Colonic mucosa (tissue), 4 donors: Measurements from ENCODE around the gene HEATR5A. TPM values are rescaled to one million over a fixed set of nuclear protein-coding genes. Genes with fewer than 3 reads are reported as not detected.

ENCODE experiments used
- DNase-seq: peaks from one replicate; pipeline ENCODE4 v3.0.0-alpha.2; 2020
- H3K27ac ChIP-seq: fragments of 200-600 bp; one replicate; pipeline ENCODE4 v1.8.0; 2021
- H3K27me3 ChIP-seq: fragments of 200-600 bp; one replicate; pipeline ENCODE4 v1.8.0; 2021
- H3K36me3 ChIP-seq: fragments of 200-600 bp; one replicate; pipeline ENCODE4 v1.8.0; 2021
- H3K4me1 ChIP-seq: fragments of 200-600 bp; one replicate; pipeline ENCODE4 v1.8.0; 2021; ENCODE audit warnings: mild to moderate bottlenecking
- H3K4me3 ChIP-seq: fragments of 200-600 bp; one replicate; pipeline ENCODE4 v1.8.0; 2021
- H3K9ac ChIP-seq, 2 donors: one replicate each; pipeline ENCODE4 v1.7.0; 2013; ENCODE audit warnings: control low read depth in 2 of 2, low read depth in 2 of 2, low read length in 2 of 2
- H3K9me3 ChIP-seq: fragments of 200-600 bp; one replicate; pipeline ENCODE4 v1.8.0; 2021
- intact Hi-C: fragments of 100-400 bp; cut with DNase I; formaldehyde crosslinking; loops from one replicate; pipeline ENCODE4 v1.14.1; 2022
- total RNA-seq, 2 donors: library from RNA; stranded (reverse); fragmentation: NEBNext Ultra II Directional in 1 of 2; extraction: Animal tissue kit (Norgen Biotek cat#: 25700) in 1 of 2; gene quantifications; one replicate each; pipeline ENCODE4 v1.2.1, GENCODE V29; 2021
- TF ChIP-seq, protein P1 (sequence below): fragments of 200-600 bp; IDR thresholded peaks from one replicate; pipeline ENCODE4 v1.8.0; 2022; ENCODE audit warnings: antibody characterized with exemption, mild to moderate bottlenecking
- donor health status: healthy.
- donor health status: DM: no; HTN: no; CAD: no.
- donor health status: DM: no; HTN: no; CAD: no.

HEATR5A gene
- total RNA-seq, 2 donors from 2014 or later = 45.5 to 58.2 TPM

- no peak overlapping the region for H3K27ac ChIP-seq
- H3K9ac ChIP-seq = no peak overlapping the region
- no peaks in the 10 kb centered on the region for H3K36me3 ChIP-seq
- no peak overlapping the region for H3K4me3 ChIP-seq
- TF ChIP-seq, protein P1, sequence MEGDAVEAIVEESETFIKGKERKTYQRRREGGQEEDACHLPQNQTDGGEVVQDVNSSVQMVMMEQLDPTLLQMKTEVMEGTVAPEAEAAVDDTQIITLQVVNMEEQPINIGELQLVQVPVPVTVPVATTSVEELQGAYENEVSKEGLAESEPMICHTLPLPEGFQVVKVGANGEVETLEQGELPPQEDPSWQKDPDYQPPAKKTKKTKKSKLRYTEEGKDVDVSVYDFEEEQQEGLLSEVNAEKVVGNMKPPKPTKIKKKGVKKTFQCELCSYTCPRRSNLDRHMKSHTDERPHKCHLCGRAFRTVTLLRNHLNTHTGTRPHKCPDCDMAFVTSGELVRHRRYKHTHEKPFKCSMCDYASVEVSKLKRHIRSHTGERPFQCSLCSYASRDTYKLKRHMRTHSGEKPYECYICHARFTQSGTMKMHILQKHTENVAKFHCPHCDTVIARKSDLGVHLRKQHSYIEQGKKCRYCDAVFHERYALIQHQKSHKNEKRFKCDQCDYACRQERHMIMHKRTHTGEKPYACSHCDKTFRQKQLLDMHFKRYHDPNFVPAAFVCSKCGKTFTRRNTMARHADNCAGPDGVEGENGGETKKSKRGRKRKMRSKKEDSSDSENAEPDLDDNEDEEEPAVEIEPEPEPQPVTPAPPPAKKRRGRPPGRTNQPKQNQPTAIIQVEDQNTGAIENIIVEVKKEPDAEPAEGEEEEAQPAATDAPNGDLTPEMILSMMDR = no peak
- H3K27me3 ChIP-seq = no peaks in the 10 kb centered on the region
- no peaks in the 10 kb centered on the region for H3K9me3 ChIP-seq
- intact Hi-C loops = no loop called here
- no peaks in the 10 kb centered on the region for H3K4me1 ChIP-seq
- DNase-seq = no peak
Observed at GRCh38 chr14:31430634-31431264, 10.4 kb upstream of the HEATR5A start.

- DNase-seq = no peak
- TF ChIP-seq, protein P1 = no peak
- H3K4me3 ChIP-seq = no peak overlapping the region
- H3K9ac ChIP-seq = no peak overlapping the region
- intact Hi-C loops = no loop called here
- H3K9me3 ChIP-seq = no peaks in the 10 kb centered on the region
- no peaks in the 10 kb centered on the region for H3K27me3 ChIP-seq
- H3K36me3 ChIP-seq = no peaks in the 10 kb centered on the region
- H3K27ac ChIP-seq = no peak overlapping the region
- no peaks in the 10 kb centered on the region for H3K4me1 ChIP-seq
Observed at GRCh38 chr14:31429791-31430190, 9.4 kb upstream of the HEATR5A start.

DNA sequence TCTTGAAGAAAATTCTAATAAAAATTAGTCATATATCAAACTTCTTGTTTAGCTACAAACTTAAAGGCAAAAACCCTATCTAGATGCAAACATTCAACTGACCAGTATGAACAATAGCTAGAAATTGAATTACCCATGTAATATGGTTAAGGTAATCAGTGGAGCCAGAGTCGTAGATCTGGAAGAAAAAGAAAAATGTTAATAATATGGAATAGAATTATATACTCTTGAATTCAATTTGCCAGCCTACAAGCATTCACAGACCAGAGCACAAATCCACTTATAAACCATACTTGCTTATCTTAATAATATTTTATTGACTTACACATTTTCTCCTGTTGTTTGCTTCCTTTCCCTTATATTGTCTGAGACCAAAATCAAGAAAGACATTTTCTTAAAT lies 7.7 kb upstream of the HEATR5A start:
- no peak overlapping the region for H3K4me3 ChIP-seq
- no peaks in the 10 kb centered on the region for H3K9me3 ChIP-seq
- no peaks in the 10 kb centered on the region for H3K27me3 ChIP-seq
- TF ChIP-seq, protein P1 = no peak
- no peaks in the 10 kb centered on the region for H3K4me1 ChIP-seq
- H3K27ac ChIP-seq = no peak overlapping the region
- intact Hi-C loops = no loop called here
- H3K36me3 ChIP-seq = no peaks in the 10 kb centered on the region
- no peak for DNase-seq
- H3K9ac ChIP-seq = no peak overlapping the region

GRCh38 chr14:31426663-31427062 lies 6.3 kb upstream of the HEATR5A start:
- no peak overlapping the region for H3K27ac ChIP-seq
- no peak overlapping the region for H3K4me3 ChIP-seq
- TF ChIP-seq, protein P1 = no peak
- H3K9me3 ChIP-seq = no peaks in the 10 kb centered on the region
- no peaks in the 10 kb centered on the region for H3K36me3 ChIP-seq
- H3K4me1 ChIP-seq = no peaks in the 10 kb centered on the region
- DNase-seq = no peak
- intact Hi-C loops = no loop called here
- no peaks in the 10 kb centered on the region for H3K27me3 ChIP-seq
- H3K9ac ChIP-seq = no peak overlapping the region

DNA sequence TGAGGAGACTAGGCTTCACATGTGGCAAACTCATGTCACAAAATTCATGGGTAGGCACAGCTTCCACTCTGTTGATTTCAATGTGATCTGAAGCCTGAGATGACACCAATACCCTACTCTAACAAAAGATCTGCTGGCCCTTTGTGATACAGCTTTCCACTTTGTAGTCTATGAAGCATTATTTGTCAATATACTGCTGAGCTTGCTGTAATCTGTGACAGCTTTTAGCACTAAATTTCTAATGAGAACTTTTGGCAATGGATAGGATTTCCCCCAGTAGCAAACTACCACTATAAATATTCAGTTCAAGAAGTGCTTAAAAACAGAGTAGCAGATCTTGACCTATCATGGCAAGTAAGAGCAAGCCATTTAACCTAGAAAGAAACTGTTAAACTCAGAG lies 5.6 kb upstream of the HEATR5A start:
- H3K4me1 ChIP-seq = no peaks in the 10 kb centered on the region
- H3K27me3 ChIP-seq = no peaks in the 10 kb centered on the region
- TF ChIP-seq, protein P1 = no peak
- intact Hi-C loops = no loop called here
- DNase-seq = no peak
- H3K9me3 ChIP-seq = no peaks in the 10 kb centered on the region
- H3K36me3 ChIP-seq = no peaks in the 10 kb centered on the region
- no peak overlapping the region for H3K27ac ChIP-seq
- no peak overlapping the region for H3K4me3 ChIP-seq
- no peak overlapping the region for H3K9ac ChIP-seq
